Calu3 (cell line): ENCODE data around the gene HSD17B11. TPM values are rescaled to one million over a fixed set of nuclear protein-coding genes. Genes with fewer than 3 reads are reported as not detected.
"Not testable (repeated sequence)": the region's sequence is repeated elsewhere in the genome, so short reads cannot be mapped to it uniquely, and the experiment has no call there.

Experiments
- BruUV-seq: library from RNA; stranded (reverse); fragments of 400-500 nt; replicated peaks from 2 replicates; lab custom pipeline; 2021; lab: Mats Ljungman, UMichigan
- CTCF ChIA-PET: fragments of 300-600 bp; sonication (Branson Sonifier 250); formaldehyde crosslinking; loops from one replicate; lab custom pipeline; 2022; ENCODE audit warnings: antibody characterized with exemption; lab: Charles Lee
- DNase-seq: peaks from one replicate; pipeline ENCODE4 v3.0.0; 2022
- H3K27ac Mint-ChIP-seq: one replicate; pipeline ENCODE4 v1.8.0; 2022; ENCODE audit warnings: mixed read lengths; ENCODE audit not compliant: unreplicated experiment
- H3K27me3 Mint-ChIP-seq: one replicate; pipeline ENCODE4 v1.8.0; 2022; ENCODE audit warnings: mixed read lengths; ENCODE audit not compliant: unreplicated experiment
- H3K36me3 Mint-ChIP-seq: one replicate; pipeline ENCODE4 v1.8.0; 2022; ENCODE audit warnings: mild to moderate bottlenecking, moderate library complexity, mixed read lengths; ENCODE audit not compliant: insufficient read depth, unreplicated experiment
- H3K4me1 Mint-ChIP-seq: one replicate; pipeline ENCODE4 v1.8.0; 2022; ENCODE audit warnings: mild to moderate bottlenecking, low read depth, mixed read lengths; ENCODE audit not compliant: unreplicated experiment
- H3K4me3 Mint-ChIP-seq: one replicate; pipeline ENCODE4 v1.8.0; 2022; ENCODE audit warnings: mild to moderate bottlenecking, low read depth, moderate library complexity, mixed read lengths; ENCODE audit not compliant: unreplicated experiment
- H3K9me3 Mint-ChIP-seq: one replicate; pipeline ENCODE4 v1.8.0; 2022; ENCODE audit warnings: low read depth, mixed read lengths; ENCODE audit not compliant: unreplicated experiment
- CTCF ChIP-seq: fragments of 200-600 bp; IDR thresholded peaks from one replicate; pipeline ENCODE4 v1.8.0; 2022; ENCODE audit warnings: antibody characterized with exemption; ENCODE audit not compliant: unreplicated experiment
- intact Hi-C: fragments of 100-400 bp; cut with micrococcal nuclease; formaldehyde crosslinking; loops from one replicate; pipeline ENCODE4 v1.10.0; 2022; ENCODE audit not compliant: unreplicated experiment
- total RNA-seq: library from RNA; stranded (reverse); gene quantifications from 2 replicates; pipeline ENCODE4 v1.2.3, GENCODE V29; 2022

HSD17B11 gene
- total RNA-seq, 1 experiment from 2014 or later, result 50.5 TPM

- Mint-ChIP-seq H3K36me3 (peaks cover 6% of the 10 kb centered on the region), H3K4me3 (no peak overlapping the region), H3K4me1 (no peaks in the 10 kb centered on the region), H3K27ac (no peak overlapping the region), H3K27me3 (no peaks in the 10 kb centered on the region), H3K9me3 (no peaks in the 10 kb centered on the region)
- BruUV-seq, result no TSS peak
- CTCF ChIA-PET, result no interaction called here
- no peak for DNase-seq
- TF ChIP-seq CTCF, result no peak
- intact Hi-C loops, result no loop called here
Measured at GRCh38 chr4:87427518-87427868, 36.5 kb upstream of the HSD17B11 start.

- no peaks in the 10 kb centered on the region for H3K4me1 Mint-ChIP-seq
- TF ChIP-seq CTCF, result no peak
- H3K4me3 Mint-ChIP-seq, result no peak overlapping the region
- DNase-seq, result no peak
- H3K27me3 Mint-ChIP-seq, result no peaks in the 10 kb centered on the region
- no peaks in the 10 kb centered on the region for H3K9me3 Mint-ChIP-seq
- no peak overlapping the region for H3K27ac Mint-ChIP-seq
- BruUV-seq, result no TSS peak
- H3K36me3 Mint-ChIP-seq, result peaks cover 11% of the 10 kb centered on the region
- intact Hi-C loops, result no loop called here
- CTCF ChIA-PET, result no interaction called here
Measured at GRCh38 chr4:87426865-87427517, 36.0 kb upstream of the HSD17B11 start.

- intact Hi-C loops, result no loop called here
- CTCF ChIA-PET, result no interaction called here
- H3K4me3 Mint-ChIP-seq, result no peak overlapping the region
- no peak for TF ChIP-seq CTCF
- H3K4me1 Mint-ChIP-seq, result no peaks in the 10 kb centered on the region
- no TSS peak for BruUV-seq
- H3K27me3 Mint-ChIP-seq, result no peaks in the 10 kb centered on the region
- H3K27ac Mint-ChIP-seq, result no peak overlapping the region
- no peak for DNase-seq
- no peaks in the 10 kb centered on the region for H3K9me3 Mint-ChIP-seq
- H3K36me3 Mint-ChIP-seq, result peaks cover 12% of the 10 kb centered on the region
Measured at GRCh38 chr4:87425711-87426110, 34.7 kb upstream of the HSD17B11 start.

- H3K36me3 Mint-ChIP-seq, result peaks cover 12% of the 10 kb centered on the region
- H3K9me3 Mint-ChIP-seq, H3K27ac Mint-ChIP-seq, DNase-seq, H3K27me3 Mint-ChIP-seq, H3K4me1 Mint-ChIP-seq, BruUV-seq: not testable (repeated sequence)
- H3K4me3 Mint-ChIP-seq, result peak overlapping the region; percentile 98
- intact Hi-C loops, result loop anchor here (5.0 kb wide), 1 partner anchor 37 kb away; no protein-coding TSS in a partner anchor
- CTCF ChIA-PET, result interaction anchor here (0.7 kb wide), 1 partner anchor 205 kb away, joined by 4 read pairs; no protein-coding TSS in a partner anchor
Measured at GRCh38 chr4:87424099-87424543, 33.1 kb upstream of the HSD17B11 start.
